K562 (cell line): ENCODE results near the gene MFSD11. TPM values are rescaled to one million over a fixed set of nuclear protein-coding genes. Genes with fewer than 3 reads are reported as not detected.

ENCODE experiments used
- ATF4 ChIP-seq: fragments of 450-650 bp; formaldehyde crosslinking; IDR thresholded peaks from 2 replicates; pipeline ENCODE4 v1.4.0; 2022; ENCODE audit warnings: mild to moderate bottlenecking, moderate library complexity
- BMI1 ChIP-seq: fragments of 150-350 bp; IDR thresholded peaks from 2 replicates; pipeline ENCODE4 v1.6.1; 2014; ENCODE audit warnings: low read length
- ESRRA ChIP-seq: fragments of 450-650 bp; IDR thresholded peaks from 2 replicates; pipeline ENCODE4 v1.6.1; 2014; ENCODE audit warnings: low read depth, mild to moderate bottlenecking, moderate library complexity, borderline replicate concordance
- EZH2 ChIP-seq: IDR thresholded peaks from 2 replicates; pipeline ENCODE4 v1.6.1; 2012; ENCODE audit warnings: low read depth, mild to moderate bottlenecking, inconsistent platforms, low read length, borderline replicate concordance
- MXI1 ChIP-seq: IDR thresholded peaks from 2 replicates; pipeline ENCODE4 v1.6.1; 2011; ENCODE audit warnings: low read depth, mild to moderate bottlenecking, improper control_type of control experiment, low read length
- PPARD ChIP-seq: fragments of 250-450 bp; sonication (Bioruptor Pico); IDR thresholded peaks from 2 replicates; pipeline ENCODE4 v1.8.0; 2022; ENCODE audit warnings: inconsistent platforms, mild to moderate bottlenecking, moderate library complexity
- PRPF4 ChIP-seq: fragments of 200-400 bp; formaldehyde crosslinking; IDR thresholded peaks from one replicate; pipeline ENCODE4 v1.6.1; 2017; ENCODE audit warnings: low read length, low read depth, mild to moderate bottlenecking; ENCODE audit not compliant: insufficient read depth, poor library complexity, severe bottlenecking
- SMARCC2 ChIP-seq: fragments of 450-650 bp; IDR thresholded peaks from 2 replicates; pipeline ENCODE4 v1.6.1; 2017; ENCODE audit warnings: antibody characterized with exemption, moderate library complexity, mild to moderate bottlenecking, low read depth
- TAF15 ChIP-seq: fragments of 200-400 bp; formaldehyde crosslinking; IDR thresholded peaks from 2 replicates; pipeline ENCODE4 v1.6.1; 2017; ENCODE audit warnings: mild to moderate bottlenecking, low read depth, low read length, moderate library complexity
- TAF9B ChIP-seq: fragments of 450-650 bp; IDR thresholded peaks from 2 replicates; pipeline ENCODE4 v1.6.1; 2018; ENCODE audit warnings: mild to moderate bottlenecking; ENCODE audit not compliant: partially characterized antibody
- TCF7 ChIP-seq: sonication (generic); IDR thresholded peaks from 2 replicates; pipeline ENCODE4 v1.6.1; 2016; ENCODE audit warnings: antibody characterized with exemption, borderline replicate concordance
- ZBTB17 ChIP-seq: fragments of 450-650 bp; formaldehyde crosslinking; IDR thresholded peaks from 2 replicates; pipeline ENCODE4 v1.4.0; 2020; ENCODE audit warnings: mild to moderate bottlenecking
- ZC3H11A ChIP-seq: IDR thresholded peaks from 2 replicates; pipeline ENCODE4 v1.6.1; 2012; ENCODE audit warnings: low read depth, low read length, improper control_type of control experiment
- ZEB2 ChIP-seq: fragments of 450-650 bp; IDR thresholded peaks from 2 replicates; pipeline ENCODE4 v1.6.1; 2016
- ZNF232 ChIP-seq: sonication (generic); formaldehyde crosslinking; IDR thresholded peaks from 2 replicates; pipeline ENCODE4 v1.8.0; 2022; ENCODE audit warnings: mild to moderate bottlenecking, missing genetic modification reagents
- polyA plus RNA-seq, 8 experiments: library from polyadenylated mRNA; depleted of rRNA in 4 of 8; stranded (reverse) in 5 of 8; unstranded in 3 of 8; fragments of >200 nt; fragmentation: Nextera tagmentation in 2 of 8; fragmentation: Illumina TruSeq in 1 of 8; extraction: Ambion mirVana in 2 of 8; extraction: Trizol in 1 of 8; gene quantifications; 2 replicates each; pipeline versions ENCODE4 v1.2.1 to v1.2.3, GENCODE V29; 2011 to 2014; ENCODE audit warnings: inconsistent platforms in 1 of 8, missing spikeins in 1 of 8
- total RNA-seq, 7 experiments: library from RNA; depleted of rRNA in 6 of 7; stranded (reverse); fragments of >200 nt in 6 of 7; fragmentation: Illumina TruSeq in 2 of 7; extraction: Trizol in 2 of 7; gene quantifications; 2 replicates each; pipeline versions ENCODE4 v1.2.1 to v1.2.3, GENCODE V29; 2011 to 2021; ENCODE audit warnings: low replicate concordance in 1 of 7
- TF ChIP-seq, protein P1 (sequence below): fragments of 450-650 bp; IDR thresholded peaks from one replicate; pipeline ENCODE4 v1.6.1; 2018; ENCODE audit warnings: mild to moderate bottlenecking, moderate library complexity; ENCODE audit not compliant: partially characterized antibody
- TF ChIP-seq, protein P2 (sequence below), 2 experiments: fragments of 450-650 bp; formaldehyde crosslinking in 1 of 2; IDR thresholded peaks; 2 replicates each; pipeline versions ENCODE4 v1.4.0 to v1.6.1; 2014 to 2020; ENCODE audit warnings: mild to moderate bottlenecking in 2 of 2, borderline replicate concordance in 1 of 2, low read depth in 1 of 2

Gene MFSD11
- total and polyA plus RNA-seq, 9 of the 15 experiments (the other 6 are each of a cell fraction or from before 2014, with no cell fraction given), result 14.4 to 24.5 (median 19.9) TPM

DNA sequence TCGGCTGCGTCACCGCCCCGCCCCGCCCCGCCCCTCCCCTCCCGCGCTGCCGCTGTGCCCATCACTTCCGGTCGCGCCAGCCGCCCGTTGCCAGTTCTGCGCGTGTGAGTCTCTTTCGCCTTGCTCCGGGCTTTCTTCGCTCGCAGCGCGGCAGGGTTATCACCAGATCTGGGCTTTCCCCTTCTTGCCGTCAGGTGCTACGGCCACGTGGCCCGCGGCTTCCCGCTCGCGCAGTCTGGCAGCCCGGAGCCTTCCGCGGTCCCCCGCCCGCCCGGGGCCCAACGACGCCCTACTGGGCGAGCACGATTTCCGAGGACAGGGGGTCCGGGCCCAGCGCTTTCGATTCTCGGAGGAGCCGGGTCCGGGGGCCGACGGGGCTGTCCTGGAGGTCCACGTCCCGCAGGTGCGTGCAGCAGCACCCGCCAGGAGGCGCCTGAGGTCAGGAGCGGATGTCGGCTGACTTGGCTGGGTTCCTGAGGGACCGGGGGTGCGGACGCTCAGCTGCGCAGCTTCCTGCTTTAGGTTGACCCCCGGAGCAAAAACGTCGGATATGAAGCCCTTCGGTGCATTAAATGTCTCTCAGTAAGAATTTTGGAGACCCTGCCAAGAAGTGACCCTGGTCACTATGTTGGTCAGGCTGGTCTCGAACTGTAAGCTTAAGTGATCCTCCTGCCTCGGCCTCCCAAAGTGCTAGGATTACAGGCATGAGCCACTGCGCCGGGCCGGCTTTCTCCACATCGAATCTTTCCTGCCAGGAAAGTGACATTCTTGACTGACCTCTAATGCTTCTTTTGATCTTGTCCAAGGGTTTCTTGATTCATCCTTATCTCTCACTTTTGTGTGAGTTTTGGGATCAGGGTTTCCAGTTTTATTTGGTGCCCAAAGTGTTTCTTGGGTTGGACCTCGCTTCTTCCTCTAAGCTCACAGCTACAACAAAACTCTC is 10.9 kb upstream of the MFSD11 start, which contains the start of gene METTL23 (continued):
- TF ChIP-seq ATF4 (CRISPR knock-in tag), result no peak
- no peak for TF ChIP-seq BMI1
- no peak for TF ChIP-seq PPARD (CRISPR knock-in tag)
- TF ChIP-seq TCF7, result no peak
- TF ChIP-seq ZBTB17 (CRISPR knock-in tag), result no peak
- TF ChIP-seq TAF9B, result peak; percentile 21
- TF ChIP-seq SMARCC2, result 0 out of 2 replicates have a peak, but pooled peaks have one; percentile 23
- no peak for TF ChIP-seq ZNF232 (CRISPR knock-in tag)
- peak; percentile 78 for TF ChIP-seq PRPF4
- TF ChIP-seq ESRRA, result peak; percentile 41
- TF ChIP-seq TAF15, result no peak
- TF ChIP-seq, protein P1, sequence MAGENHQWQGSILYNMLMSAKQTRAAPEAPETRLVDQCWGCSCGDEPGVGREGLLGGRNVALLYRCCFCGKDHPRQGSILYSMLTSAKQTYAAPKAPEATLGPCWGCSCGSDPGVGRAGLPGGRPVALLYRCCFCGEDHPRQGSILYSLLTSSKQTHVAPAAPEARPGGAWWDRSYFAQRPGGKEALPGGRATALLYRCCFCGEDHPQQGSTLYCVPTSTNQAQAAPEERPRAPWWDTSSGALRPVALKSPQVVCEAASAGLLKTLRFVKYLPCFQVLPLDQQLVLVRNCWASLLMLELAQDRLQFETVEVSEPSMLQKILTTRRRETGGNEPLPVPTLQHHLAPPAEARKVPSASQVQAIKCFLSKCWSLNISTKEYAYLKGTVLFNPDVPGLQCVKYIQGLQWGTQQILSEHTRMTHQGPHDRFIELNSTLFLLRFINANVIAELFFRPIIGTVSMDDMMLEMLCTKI, result no peak
- TF ChIP-seq ZC3H11A, result no peak; the same call in 1 of the 2 replicates
- TF ChIP-seq EZH2, result no peak
- TF ChIP-seq MXI1, result no peak
- 0 out of 2 replicates have a peak, but pooled peaks have one; percentile 31 for TF ChIP-seq ZEB2
- TF ChIP-seq, protein P2, sequence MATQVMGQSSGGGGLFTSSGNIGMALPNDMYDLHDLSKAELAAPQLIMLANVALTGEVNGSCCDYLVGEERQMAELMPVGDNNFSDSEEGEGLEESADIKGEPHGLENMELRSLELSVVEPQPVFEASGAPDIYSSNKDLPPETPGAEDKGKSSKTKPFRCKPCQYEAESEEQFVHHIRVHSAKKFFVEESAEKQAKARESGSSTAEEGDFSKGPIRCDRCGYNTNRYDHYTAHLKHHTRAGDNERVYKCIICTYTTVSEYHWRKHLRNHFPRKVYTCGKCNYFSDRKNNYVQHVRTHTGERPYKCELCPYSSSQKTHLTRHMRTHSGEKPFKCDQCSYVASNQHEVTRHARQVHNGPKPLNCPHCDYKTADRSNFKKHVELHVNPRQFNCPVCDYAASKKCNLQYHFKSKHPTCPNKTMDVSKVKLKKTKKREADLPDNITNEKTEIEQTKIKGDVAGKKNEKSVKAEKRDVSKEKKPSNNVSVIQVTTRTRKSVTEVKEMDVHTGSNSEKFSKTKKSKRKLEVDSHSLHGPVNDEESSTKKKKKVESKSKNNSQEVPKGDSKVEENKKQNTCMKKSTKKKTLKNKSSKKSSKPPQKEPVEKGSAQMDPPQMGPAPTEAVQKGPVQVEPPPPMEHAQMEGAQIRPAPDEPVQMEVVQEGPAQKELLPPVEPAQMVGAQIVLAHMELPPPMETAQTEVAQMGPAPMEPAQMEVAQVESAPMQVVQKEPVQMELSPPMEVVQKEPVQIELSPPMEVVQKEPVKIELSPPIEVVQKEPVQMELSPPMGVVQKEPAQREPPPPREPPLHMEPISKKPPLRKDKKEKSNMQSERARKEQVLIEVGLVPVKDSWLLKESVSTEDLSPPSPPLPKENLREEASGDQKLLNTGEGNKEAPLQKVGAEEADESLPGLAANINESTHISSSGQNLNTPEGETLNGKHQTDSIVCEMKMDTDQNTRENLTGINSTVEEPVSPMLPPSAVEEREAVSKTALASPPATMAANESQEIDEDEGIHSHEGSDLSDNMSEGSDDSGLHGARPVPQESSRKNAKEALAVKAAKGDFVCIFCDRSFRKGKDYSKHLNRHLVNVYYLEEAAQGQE (IDR thresholded peaks at IDR 0.05; ENCODE audit: borderline replicate concordance), result peak; percentile 66
- TF ChIP-seq, protein P2 (CRISPR knock-in tag; IDR thresholded peaks at IDR 0.05; ENCODE audit: low read depth), result no peak
